Measurements from ENCODE around the gene GALNT10.

GRCh38 chr5:154455585-154455984 is 265.1 kb downstream of the GALNT10 start:
- TF ChIP-seq CTCF (IDR thresholded peaks at IDR 0.05) (no peak), POLR2A (IDR thresholded peaks at IDR 0.05) (no peak)

Data from lower leg skin (tissue), 3 donors.